Stimulated activated CD4-positive, alpha-beta T cell treated with anti-CD3 and anti-CD28 coated beads, Interleukin-15, amount 100 ng/mL, for 1 hour (primary cell): ENCODE data around the gene SMOC2.

Source experiments
- DNase-seq, 2 donors: peaks; one replicate each; pipeline ENCODE4 v3.0.0-alpha.2; 2020; ENCODE audit warnings: low read depth in 1 of 2, low spot score in 1 of 2

SMOC2 gene

GRCh38 chr6:168648240-168649125 lies 207.5 kb downstream of the SMOC2 start:
- DNase-seq: no peak

GRCh38 chr6:168649209-168649608 lies 208.2 kb downstream of the SMOC2 start:
- DNase-seq: no peak

GRCh38 chr6:168650671-168651111 lies 209.7 kb downstream of the SMOC2 start:
- DNase-seq: no peak

DNA sequence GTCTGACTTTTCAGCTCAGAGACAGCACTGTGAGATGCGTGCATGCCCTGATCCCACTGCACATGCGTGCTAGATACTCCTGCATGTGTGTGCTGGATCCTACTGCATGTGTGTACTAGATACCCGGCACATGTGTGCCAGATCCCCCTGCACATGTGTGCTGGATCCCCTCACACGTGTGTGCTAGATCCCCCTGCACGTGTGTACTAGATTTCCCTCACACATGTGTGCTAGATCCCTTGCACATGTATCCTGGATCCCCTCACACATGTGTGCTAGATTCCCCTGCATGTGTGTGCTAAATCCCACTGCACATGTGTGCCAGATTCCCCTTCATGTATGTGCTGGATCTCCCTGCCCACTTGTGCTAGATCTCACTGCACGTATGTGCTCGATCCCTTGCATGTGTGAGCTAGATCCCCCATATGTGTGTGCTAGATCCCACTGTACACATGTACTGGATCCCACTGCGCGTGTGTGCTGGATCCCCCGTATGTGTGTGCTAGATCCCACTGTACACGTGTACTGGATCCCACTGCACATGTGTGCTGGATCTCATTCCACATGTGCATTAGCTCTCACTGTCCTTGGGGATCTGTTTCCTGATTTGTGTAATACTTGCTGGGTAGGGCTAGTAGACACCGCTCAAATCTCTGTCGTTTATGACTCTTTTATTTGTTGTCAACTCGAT lies 214.6 kb downstream of the SMOC2 start:
- DNase-seq: no peak

DNA sequence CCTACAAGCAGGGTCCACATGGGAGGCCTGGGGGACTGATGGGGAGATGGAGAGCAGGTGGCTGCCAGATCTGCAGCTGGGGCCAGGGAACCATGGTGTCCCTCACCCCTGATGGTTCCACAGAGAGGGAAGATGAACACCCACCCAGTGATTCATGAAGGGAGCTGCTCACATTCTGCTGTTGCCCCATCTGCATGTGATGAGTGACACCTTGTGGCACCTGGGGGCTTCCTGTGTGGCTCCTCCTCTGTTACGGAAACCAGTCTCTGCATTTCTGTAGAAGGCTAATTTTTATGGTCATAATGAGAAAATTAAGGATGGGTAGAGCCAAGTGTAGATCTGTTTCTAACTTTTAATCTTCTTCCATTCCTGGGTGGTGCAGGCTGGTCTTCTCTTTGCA lies 217.1 kb downstream of the SMOC2 start:
- DNase-seq: no peak

- DNase-seq: no peak
Measured at GRCh38 chr6:168660400-168660945, 219.5 kb downstream of the SMOC2 start.

GRCh38 chr6:168662301-168662936 lies 221.4 kb downstream of the SMOC2 start:
- DNase-seq: no peak

- no peak for DNase-seq
Measured at GRCh38 chr6:168663041-168663440, 222.1 kb downstream of the SMOC2 start.

DNA sequence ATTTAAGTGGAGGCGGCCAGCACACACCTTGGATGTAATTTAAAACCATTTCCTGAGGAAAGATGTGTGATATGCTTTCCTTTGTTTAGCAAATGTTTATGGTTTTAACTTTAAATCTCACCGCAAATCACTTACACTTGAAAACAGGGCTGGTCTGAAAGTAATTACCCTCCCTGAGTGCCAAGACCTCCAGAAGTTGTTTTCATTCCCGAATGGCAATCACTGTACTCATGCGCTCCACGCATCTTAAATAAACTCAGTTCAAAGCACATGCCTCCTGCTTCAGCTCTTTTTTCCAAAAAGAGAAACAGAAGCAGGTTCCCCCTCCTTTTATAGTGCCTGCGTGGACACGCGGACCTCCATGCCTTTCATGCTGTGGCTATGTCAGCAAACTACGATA lies 224.0 kb downstream of the SMOC2 start:
- DNase-seq: no peak

DNA sequence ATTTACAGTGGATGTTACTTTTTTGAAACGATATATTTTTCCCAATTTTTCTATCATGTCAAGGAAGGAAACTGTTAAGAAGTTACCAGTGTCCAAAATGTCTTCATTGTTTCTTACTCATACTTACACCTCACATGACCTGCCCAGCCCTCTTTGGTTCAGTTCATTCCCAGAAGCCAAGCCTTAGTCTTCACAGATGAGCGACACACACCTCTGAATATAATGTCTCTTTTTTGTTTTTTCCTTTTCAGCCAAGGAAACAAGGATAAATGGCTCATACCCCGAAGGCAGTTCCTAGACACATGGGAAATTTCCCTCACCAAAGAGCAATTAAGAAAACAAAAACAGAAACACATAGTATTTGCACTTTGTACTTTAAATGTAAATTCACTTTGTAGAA lies 225.2 kb downstream of the SMOC2 start:
- no peak for DNase-seq

GRCh38 chr6:168666699-168667427 lies 225.9 kb downstream of the SMOC2 start:
- DNase-seq: no peak

GRCh38 chr6:168667428-168667805 lies 226.4 kb downstream of the SMOC2 start:
- DNase-seq: no peak

GRCh38 chr6:168670401-168670985 lies 229.5 kb downstream of the SMOC2 start:
- no peak for DNase-seq

GRCh38 chr6:168671028-168671862 lies 230.3 kb downstream of the SMOC2 start:
- no peak for DNase-seq

- DNase-seq: no peak
Measured at GRCh38 chr6:168671863-168672546, 231.0 kb downstream of the SMOC2 start.

DNA sequence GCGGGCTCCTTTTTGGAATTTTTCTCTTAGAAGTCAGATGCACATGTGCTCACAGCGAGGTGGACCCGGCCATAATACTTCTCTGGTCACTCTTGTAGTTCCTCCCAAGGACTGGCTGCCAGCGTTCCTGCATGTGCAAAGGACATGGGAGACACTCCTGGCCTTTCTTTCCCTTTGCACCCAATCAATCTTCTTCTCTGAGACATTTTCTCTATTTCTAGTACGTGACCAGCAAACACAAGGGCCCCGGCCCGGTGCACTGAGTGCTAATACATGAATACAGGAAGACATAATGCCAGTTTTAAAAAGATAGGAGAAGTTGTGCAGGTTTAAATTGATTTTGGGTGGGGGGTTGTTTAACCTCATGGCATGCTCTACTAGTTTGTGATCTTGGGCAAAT lies 233.6 kb downstream of the SMOC2 start:
- no peak for DNase-seq

DNA sequence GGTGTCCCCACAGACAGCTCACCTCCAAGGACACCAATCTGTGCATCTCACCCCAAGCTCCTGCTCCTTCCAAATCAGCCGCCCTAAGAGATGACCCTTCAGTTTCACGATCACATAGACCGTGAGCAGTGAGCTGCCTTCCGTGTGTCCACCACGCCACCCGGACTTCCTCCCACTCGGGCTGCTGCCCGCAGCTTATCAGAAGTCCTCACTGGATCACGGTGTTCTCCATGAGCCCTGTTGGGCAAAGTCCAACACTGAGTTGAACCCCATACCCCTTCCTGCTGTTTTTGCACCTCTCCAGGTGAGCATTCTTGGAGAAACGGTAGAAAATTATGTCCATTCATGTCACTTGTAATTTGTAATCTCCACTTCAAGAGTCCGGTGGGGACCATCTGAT lies 234.4 kb downstream of the SMOC2 start:
- no peak for DNase-seq

DNA sequence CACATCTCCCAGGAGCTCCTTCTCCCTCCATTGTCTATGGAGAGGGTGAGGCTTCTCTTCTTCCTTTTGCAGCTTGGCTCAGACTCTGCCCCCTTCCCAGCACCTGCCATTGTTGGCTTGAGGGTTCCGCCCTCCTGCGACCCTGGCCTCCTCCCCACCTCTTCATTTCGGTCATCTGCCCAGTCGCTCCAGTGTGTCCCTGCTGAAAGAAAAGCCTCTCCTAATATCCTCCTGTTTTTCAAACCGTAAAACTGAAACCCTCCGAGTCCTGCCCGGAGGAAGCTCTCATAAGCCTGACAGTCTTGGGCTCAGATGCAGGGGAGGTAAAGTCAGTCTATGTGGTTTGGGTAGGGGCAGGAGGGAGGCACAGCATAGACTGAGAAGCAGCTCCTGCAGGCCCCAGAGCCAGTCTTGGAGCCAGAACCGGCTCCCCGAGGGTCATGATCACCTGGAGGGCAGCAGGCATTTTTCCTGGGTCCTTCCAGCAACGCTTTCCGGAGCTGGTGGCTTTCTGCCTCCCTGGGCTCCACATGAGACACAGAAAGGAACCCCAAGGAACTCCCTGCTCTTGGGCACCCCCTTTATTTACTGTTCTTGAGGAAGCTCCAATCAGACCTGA lies 235.1 kb downstream of the SMOC2 start:
- no peak for DNase-seq
